ENCODE measurements around the gene FMO1.
A peak's percentile ranks its signal among the peaks of the same experiment; 100 is the strongest.
"Not testable (repeated sequence)": the region's sequence is repeated elsewhere in the genome, so short reads cannot be mapped to it uniquely, and the experiment has no call there.

FMO1 gene

DNA sequence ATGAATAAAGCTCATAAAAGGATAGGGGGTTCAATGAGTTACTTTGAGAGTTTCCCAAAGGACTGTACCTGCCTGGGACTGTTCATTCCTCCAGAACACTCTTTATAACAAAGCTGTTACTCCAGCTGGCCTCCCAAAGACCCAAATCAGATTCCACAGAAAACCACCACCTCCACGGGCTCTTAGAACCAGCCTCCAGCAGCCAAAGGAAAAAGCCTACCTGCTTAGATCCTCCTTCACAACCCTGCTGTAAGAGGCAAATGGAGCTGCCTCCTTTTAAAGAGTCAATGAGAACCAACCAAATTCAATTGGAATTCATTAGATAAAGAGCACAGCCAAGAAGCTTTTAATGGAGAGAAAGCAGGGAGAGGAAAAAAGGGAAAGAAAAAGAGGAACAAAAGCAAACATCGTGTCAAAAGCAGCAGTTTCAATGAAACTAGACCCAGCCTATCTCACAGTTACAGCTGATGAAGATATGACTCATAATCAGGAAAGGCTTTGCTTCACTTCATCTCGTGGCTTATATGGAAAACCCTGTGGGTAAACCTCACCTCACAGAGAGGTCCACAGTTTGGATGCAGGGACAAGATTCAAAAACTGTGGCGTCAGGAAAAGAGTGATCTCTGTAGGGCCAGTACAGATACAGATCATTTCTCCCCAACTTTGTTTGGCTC, 37.9 kb downstream of the FMO1 start:
- DNase-seq: no peak

DNA sequence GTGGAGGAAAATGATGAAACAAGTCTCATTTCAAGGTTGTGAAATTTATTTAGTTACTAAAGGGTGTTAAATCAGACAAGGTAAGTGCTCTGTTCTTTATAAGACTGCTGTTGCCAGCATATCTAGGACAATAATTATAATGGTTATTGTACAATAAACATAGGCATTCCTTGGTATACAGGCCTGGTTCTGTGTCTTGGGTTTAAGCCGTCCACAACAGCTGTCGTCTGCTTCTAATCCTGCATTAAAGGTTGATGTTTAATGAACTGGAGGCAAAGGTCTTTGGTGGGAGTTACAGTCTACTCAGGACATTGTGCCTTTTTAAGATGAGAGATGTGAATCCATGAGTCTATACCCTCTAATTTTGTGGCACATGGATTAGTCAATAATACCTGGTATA, 42.3 kb downstream of the FMO1 start:
- no peak for DNase-seq

GRCh38 chr1:171292799-171293198, 44.5 kb downstream of the FMO1 start:
- no peak for DNase-seq

- not testable (repeated sequence) for DNase-seq
These were observed 47.1 kb downstream of the FMO1 start for GRCh38 chr1:171295383-171295782.

DNA sequence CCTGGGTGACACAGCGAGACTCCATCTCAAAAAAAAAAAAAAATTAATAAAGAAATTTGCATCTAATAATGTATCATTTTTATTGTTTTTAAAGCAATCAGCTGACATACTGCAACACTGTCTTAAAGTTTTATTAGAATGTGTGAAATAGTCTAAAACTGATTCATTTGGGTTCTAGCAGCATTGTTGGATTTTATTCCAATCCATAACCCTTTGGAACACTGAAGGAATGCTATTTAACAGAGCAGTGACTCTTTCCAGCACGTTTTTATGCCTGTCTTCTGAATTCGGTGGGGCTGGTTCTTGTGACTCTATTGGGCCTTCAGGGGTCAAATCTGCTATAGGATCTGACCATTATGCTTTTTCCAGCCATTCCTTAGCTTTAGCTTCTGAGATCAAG, 47.5 kb downstream of the FMO1 start:
- no peak for DNase-seq

DNA sequence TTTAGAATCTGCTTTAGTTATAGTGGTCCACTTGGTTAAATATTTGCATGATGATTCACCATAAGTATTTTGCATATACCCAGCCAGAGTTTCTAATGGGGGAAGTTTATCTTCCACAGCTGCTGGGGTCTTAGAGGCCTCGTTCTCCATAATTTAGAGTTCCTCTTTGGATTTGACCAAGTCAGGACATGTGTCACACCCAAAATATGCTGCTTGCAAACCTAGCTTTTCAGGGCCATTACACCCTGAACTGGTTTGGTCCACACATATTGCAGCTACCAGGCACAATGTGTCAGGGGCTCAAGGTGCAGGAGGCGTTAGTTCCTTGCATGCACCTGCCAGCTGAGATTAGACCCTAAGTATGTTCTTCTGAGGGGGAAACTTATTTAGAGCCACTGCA, 48.6 kb downstream of the FMO1 start:
- no peak for DNase-seq

GRCh38 chr1:171298696-171299095, 50.4 kb downstream of the FMO1 start:
- no peak for DNase-seq

- no peak for DNase-seq
These were observed 51.0 kb downstream of the FMO1 start for GRCh38 chr1:171299342-171299741.

GRCh38 chr1:171300401-171300800, 52.1 kb downstream of the FMO1 start:
- no peak for DNase-seq

DNA sequence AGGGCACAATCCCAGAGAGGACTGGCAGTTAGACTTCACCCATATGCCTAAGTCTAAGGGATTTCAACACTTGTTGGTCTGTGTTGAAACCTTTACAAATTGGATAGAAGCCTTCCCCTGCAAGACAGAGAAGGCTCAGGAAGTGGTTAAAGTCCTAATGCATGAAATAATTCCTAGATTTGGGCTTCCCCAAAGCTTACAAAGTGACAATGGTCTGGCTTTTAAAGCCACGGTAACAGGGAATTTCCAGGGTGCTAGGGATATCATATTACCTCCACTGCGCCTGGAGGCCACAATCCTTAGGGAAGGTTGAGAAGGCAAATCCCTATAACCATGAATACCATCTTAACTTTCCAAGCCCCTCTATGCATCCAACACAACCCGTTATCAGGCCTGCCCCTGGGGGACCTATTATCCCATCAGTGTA, 62.4 kb downstream of the FMO1 start:
- DNase-seq: no peak

DNA sequence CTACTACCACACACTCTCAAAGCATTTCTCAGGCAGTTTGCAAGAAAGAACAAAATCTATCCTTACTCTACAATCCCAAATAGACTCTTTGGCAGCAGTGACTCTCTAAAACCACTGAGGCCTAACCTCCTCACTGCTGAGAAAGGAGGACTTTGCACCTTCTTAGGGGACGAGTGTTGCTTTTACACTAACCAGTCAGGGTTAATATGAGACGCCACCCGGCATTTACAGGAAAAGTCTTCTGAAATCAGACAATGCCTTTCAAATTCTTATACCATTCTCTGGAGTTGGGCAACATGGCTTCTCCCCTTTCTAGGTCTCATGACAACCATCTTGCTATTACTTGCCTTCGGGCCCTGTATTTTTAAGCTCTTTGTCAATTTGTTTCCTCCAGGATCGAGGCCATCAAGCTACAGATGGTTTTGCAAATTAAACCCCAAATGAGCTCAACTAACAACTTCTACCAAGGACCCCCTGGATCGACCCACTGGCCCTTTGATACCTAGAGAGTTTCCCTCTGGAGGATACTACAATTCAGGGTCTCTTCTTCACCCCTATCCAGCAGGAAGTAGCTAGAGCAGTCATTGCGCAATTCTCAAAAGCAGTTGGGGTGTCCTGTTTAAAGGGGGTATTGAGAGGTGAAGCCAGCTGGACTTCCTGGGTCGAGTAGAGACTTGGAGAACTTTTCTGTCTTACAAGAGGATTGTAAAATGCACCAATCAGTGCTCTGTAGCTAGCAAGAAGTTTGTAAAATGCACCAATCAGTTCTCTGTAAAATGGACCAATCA, 63.7 kb downstream of the FMO1 start:
- DNase-seq: no peak

GRCh38 chr1:171313319-171313834, 65.1 kb downstream of the FMO1 start:
- DNase-seq: no peak

DNA sequence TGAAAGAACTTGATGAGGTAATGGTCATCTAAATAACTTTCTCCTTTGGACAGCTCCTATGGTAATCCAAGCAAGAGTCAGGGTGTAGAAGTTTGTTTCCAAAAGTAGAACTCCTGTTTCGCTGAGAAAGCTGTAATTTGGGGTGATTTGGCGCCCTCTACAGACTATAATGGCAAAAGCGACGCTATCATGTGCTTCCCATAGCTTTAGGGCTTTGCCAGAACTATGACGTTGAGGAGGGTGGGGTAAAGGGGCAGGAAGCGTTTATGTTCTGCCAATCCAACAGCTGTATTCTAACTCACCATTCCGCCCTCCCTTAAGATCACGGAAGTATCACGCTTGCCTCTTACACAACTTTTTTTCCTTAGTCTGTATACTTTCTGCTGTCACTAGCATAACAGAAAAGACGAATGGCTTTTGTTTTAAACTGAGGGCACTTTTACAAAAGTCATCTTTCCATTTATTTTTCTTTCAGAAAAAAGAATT, 65.6 kb downstream of the FMO1 start, which contains the start of gene FMO4:
Gene FMO4, plus strand, starts transcription at position 349 of the 486 bp plus-strand sequence. CDS start 5,643 bp downstream, outside the sequence.
- peak; percentile 97 for DNase-seq

- no peak for DNase-seq
These were observed 81.0 kb downstream of the FMO1 start for GRCh38 chr1:171329251-171329650.

DNA sequence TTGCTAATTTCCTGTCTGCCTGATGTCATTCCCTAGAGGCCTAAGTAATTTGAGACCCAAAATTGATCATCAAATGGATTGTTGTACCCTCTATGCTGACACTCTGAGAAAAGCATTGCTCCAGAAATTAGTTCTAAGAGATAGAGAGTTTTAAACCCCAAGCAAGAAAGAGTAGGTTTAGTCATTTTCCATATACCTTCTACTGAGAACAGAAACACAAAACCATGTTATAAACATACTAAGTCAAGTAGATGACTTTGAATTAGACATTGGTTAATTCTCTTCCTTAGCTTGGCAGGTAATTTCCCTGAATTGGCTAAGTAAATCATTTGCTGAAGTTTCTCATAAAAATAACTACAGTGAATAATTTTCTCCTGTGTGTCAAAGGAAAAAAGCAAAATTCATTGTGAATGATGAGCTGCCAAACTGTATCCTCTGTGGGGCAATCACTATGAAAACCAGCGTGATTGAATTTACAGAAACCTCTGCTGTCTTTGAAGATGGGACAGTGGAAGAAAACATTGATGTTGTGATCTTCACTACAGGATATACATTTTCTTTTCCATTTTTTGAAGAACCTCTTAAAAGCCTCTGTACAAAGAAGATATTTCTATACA, 85.8 kb downstream of the FMO1 start:
- no peak for DNase-seq
